Measurements from ENCODE around the gene RNF34. TPM values are rescaled to one million over a fixed set of nuclear protein-coding genes. Genes with fewer than 3 reads are reported as not detected.

RNF34 gene
- total and polyA plus RNA-seq, 2 of the 13 experiments (the other 11 are each of a cell fraction or from before 2014, with no cell fraction given): 36.8 to 53.2 TPM

DNA sequence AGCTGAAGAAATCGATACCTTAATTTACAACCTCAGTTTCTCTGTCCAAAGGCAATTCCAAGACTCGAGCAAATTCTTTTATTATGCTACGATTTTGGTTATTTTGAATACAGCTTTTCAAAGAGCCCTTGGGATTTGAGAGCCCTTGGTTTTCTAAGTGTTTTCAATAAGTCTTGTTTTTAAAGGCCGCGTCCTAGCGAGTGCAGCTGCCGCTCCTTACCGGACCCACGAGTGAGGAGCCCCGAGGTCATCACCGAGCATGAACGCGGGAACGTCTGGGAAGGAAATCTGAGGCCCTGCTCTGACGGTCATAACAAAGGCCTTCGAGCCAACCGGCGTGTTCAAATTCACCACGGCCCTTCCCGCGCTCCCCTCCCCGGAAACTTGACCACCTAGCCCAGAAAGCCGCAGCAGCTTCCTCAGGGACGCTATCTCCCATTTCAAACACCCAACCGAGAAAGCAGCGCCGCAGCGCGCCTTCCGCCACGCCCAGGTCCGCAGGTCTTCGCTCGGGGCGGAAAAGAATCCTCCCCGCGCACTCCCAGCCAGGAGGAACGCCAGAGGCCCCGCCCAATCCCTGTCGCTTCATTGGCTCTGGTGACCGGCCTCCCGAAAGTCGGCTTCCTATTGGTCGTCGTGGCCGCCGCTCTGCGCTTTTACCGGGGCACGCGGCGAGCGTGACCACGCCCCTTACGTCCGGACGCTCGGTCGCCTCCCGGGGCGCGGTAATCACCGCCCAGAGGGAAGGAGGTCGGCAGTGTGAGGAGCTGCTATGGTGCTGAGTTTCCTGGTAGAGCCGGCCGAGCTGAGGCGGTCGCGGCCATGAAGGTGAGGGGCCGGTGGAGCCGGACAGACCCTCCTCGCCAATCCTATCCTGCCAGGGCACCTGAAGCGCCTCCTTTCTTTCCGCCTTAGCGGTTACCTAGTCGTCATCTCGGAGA is at the start of gene RNF34 (continued):
- TF ChIP-seq EEA1 (CRISPR knock-in tag; IDR thresholded peaks at IDR 0.05; ENCODE audit: borderline replicate concordance) (no peak), U2AF1 (optimal IDR thresholded peaks at IDR 0.05; ENCODE audit: low read depth, low read length) (peak; percentile 60), ZNF816 (CRISPR knock-in tag; IDR thresholded peaks at IDR 0.05; ENCODE audit: borderline replicate concordance) (0 out of 2 replicates have a peak, but pooled peaks have one; percentile 30), ZNF337 (CRISPR knock-in tag; IDR thresholded peaks at IDR 0.05; ENCODE audit: borderline replicate concordance, low read depth) (peak; percentile 82; the same call in 1 of the 2 replicates), DNMT3B (CRISPR knock-in tag; conservative IDR thresholded peaks at IDR 0.05) (no peak), EED (CRISPR knock-in tag; IDR thresholded peaks at IDR 0.05) (no peak), SP5 (CRISPR knock-in tag; IDR thresholded peaks at IDR 0.05; ENCODE audit: borderline replicate concordance, low read depth) (peak; percentile 71), NFKBIZ (CRISPR knock-in tag; IDR thresholded peaks at IDR 0.05) (no peak), PRPF4 (IDR thresholded peaks at IDR 0.05; ENCODE audit: low read depth, low read length, poor library complexity, severe bottlenecking) (no peak), HNF4G (IDR thresholded peaks at IDR 0.05; ENCODE audit: borderline replicate concordance, low read depth, low read length) (no peak), HNF4G (CRISPR knock-in tag; IDR thresholded peaks at IDR 0.05; ENCODE audit: borderline replicate concordance, low read depth) (no peak), ATM (IDR thresholded peaks at IDR 0.05; ENCODE audit: borderline replicate concordance) (no peak), SRSF9 (IDR thresholded peaks at IDR 0.05; ENCODE audit: borderline replicate concordance, insufficient read depth, low read depth, low read length, poor library complexity, severe bottlenecking) (no peak), CBX2 (IDR thresholded peaks at IDR 0.05; ENCODE audit: low read depth, low read length) (no peak), CBX2 (CRISPR knock-in tag; IDR thresholded peaks at IDR 0.05; ENCODE audit: low read depth) (no peak), ZNF24 (IDR thresholded peaks at IDR 0.05) (no peak)
- TF ChIP-seq, protein P1, sequence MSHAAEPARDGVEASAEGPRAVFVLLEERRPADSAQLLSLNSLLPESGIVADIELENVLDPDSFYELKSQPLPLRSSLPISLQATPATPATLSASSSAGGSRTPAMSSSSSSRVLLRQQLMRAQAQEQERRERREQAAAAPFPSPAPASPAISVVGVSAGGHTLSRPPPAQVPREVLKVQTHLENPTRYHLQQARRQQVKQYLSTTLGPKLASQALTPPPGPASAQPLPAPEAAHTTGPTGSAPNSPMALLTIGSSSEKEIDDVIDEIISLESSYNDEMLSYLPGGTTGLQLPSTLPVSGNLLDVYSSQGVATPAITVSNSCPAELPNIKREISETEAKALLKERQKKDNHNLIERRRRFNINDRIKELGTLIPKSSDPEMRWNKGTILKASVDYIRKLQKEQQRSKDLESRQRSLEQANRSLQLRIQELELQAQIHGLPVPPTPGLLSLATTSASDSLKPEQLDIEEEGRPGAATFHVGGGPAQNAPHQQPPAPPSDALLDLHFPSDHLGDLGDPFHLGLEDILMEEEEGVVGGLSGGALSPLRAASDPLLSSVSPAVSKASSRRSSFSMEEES (CRISPR knock-in tag; IDR thresholded peaks at IDR 0.05): peak; percentile 27; the same call in 1 of the 2 replicates
- TF ChIP-seq, protein P2, sequence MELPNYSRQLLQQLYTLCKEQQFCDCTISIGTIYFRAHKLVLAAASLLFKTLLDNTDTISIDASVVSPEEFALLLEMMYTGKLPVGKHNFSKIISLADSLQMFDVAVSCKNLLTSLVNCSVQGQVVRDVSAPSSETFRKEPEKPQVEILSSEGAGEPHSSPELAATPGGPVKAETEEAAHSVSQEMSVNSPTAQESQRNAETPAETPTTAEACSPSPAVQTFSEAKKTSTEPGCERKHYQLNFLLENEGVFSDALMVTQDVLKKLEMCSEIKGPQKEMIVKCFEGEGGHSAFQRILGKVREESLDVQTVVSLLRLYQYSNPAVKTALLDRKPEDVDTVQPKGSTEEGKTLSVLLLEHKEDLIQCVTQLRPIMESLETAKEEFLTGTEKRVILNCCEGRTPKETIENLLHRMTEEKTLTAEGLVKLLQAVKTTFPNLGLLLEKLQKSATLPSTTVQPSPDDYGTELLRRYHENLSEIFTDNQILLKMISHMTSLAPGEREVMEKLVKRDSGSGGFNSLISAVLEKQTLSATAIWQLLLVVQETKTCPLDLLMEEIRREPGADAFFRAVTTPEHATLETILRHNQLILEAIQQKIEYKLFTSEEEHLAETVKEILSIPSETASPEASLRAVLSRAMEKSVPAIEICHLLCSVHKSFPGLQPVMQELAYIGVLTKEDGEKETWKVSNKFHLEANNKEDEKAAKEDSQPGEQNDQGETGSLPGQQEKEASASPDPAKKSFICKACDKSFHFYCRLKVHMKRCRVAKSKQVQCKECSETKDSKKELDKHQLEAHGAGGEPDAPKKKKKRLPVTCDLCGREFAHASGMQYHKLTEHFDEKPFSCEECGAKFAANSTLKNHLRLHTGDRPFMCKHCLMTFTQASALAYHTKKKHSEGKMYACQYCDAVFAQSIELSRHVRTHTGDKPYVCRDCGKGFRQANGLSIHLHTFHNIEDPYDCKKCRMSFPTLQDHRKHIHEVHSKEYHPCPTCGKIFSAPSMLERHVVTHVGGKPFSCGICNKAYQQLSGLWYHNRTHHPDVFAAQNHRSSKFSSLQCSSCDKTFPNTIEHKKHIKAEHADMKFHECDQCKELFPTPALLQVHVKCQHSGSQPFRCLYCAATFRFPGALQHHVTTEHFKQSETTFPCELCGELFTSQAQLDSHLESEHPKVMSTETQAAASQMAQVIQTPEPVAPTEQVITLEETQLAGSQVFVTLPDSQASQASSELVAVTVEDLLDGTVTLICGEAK (IDR thresholded peaks at IDR 0.05): no peak
- TF ChIP-seq, protein P2 (CRISPR knock-in tag; IDR thresholded peaks at IDR 0.05): no peak; the same call in 1 of the 2 replicates
